ENCODE measurements around the gene JAM3.
A peak's percentile ranks its signal among the peaks of the same experiment; 100 is the strongest.

JAM3 gene

GRCh38 chr11:134120143-134120850 lies 51.4 kb downstream of the JAM3 start:
- no peak overlapping the region for H3K4me3 Mint-ChIP-seq
- H3K36me3 Mint-ChIP-seq (ENCODE audit: low read depth): peaks cover 10% of the 10 kb centered on the region
- peaks cover 26% of the 10 kb centered on the region for H3K27me3 Mint-ChIP-seq (ENCODE audit: low read depth, poor library complexity)
- H3K9me3 Mint-ChIP-seq: peaks cover 2% of the 10 kb centered on the region
- peaks cover 26% of the 10 kb centered on the region for H3K4me1 Mint-ChIP-seq
- no peak for TF ChIP-seq CTCF (IDR thresholded peaks at IDR 0.05)
- H3K27ac Mint-ChIP-seq: peak overlapping the region; percentile 79
- no peak for DNase-seq

GRCh38 chr11:134120921-134121526 lies 52.2 kb downstream of the JAM3 start:
- Mint-ChIP-seq H3K4me3 (no peak overlapping the region), H3K9me3 (no peaks in the 10 kb centered on the region), H3K36me3 (ENCODE audit: low read depth) (peaks cover 8% of the 10 kb centered on the region), H3K27ac (no peak overlapping the region), H3K27me3 (ENCODE audit: low read depth, poor library complexity) (peaks cover 26% of the 10 kb centered on the region), H3K4me1 (peaks cover 33% of the 10 kb centered on the region)
- DNase-seq: no peak
- no peak for TF ChIP-seq CTCF (IDR thresholded peaks at IDR 0.05)

- Mint-ChIP-seq H3K9me3 (peaks cover 19% of the 10 kb centered on the region), H3K27ac (no peak overlapping the region), H3K36me3 (ENCODE audit: low read depth) (peaks cover 45% of the 10 kb centered on the region), H3K4me1 (peaks cover 37% of the 10 kb centered on the region), H3K27me3 (ENCODE audit: low read depth, poor library complexity) (peaks cover 34% of the 10 kb centered on the region), H3K4me3 (peak overlapping the region; percentile 80)
- TF ChIP-seq CTCF (IDR thresholded peaks at IDR 0.05): no peak
- peak; percentile 78 for DNase-seq
Observed at GRCh38 chr11:134124660-134125451, 56.0 kb downstream of the JAM3 start.

- Mint-ChIP-seq H3K4me1 (peaks cover 31% of the 10 kb centered on the region), H3K4me3 (peak overlapping the region; percentile 80), H3K9me3 (peaks cover 25% of the 10 kb centered on the region), H3K27ac (no peak overlapping the region), H3K27me3 (ENCODE audit: low read depth, poor library complexity) (peaks cover 34% of the 10 kb centered on the region), H3K36me3 (ENCODE audit: low read depth) (peaks cover 52% of the 10 kb centered on the region)
- TF ChIP-seq CTCF (IDR thresholded peaks at IDR 0.05): no peak
- DNase-seq: no peak
Observed at GRCh38 chr11:134125507-134125906, 56.6 kb downstream of the JAM3 start.

- H3K9me3 Mint-ChIP-seq: peaks cover 34% of the 10 kb centered on the region
- TF ChIP-seq CTCF (IDR thresholded peaks at IDR 0.05): no peak
- no peak for DNase-seq
- H3K27me3 Mint-ChIP-seq (ENCODE audit: low read depth, poor library complexity): peaks cover 34% of the 10 kb centered on the region
- H3K4me3 Mint-ChIP-seq: no peak overlapping the region
- peaks cover 23% of the 10 kb centered on the region for H3K4me1 Mint-ChIP-seq
- no peak overlapping the region for H3K27ac Mint-ChIP-seq
- peaks cover 60% of the 10 kb centered on the region for H3K36me3 Mint-ChIP-seq (ENCODE audit: low read depth)
Observed at GRCh38 chr11:134126217-134126822, 57.4 kb downstream of the JAM3 start.

Measured in nephron progenitor cell (in vitro differentiated cells).